Fibroblast of peridontal ligament (primary cell): Measurements from ENCODE around the gene DTWD2.
"Not testable (repeated sequence)": the region's sequence is repeated elsewhere in the genome, so short reads cannot be mapped to it uniquely, and the experiment has no call there.

Experiments used
- DNase-seq: peaks from one replicate; pipeline ENCODE4 v3.0.0-alpha.2; 2010; ENCODE audit errors: extremely low read depth

DTWD2 gene

GRCh38 chr5:118952306-118952705 is 36.0 kb downstream of the DTWD2 start:
- DNase-seq = not testable (repeated sequence)

DNA sequence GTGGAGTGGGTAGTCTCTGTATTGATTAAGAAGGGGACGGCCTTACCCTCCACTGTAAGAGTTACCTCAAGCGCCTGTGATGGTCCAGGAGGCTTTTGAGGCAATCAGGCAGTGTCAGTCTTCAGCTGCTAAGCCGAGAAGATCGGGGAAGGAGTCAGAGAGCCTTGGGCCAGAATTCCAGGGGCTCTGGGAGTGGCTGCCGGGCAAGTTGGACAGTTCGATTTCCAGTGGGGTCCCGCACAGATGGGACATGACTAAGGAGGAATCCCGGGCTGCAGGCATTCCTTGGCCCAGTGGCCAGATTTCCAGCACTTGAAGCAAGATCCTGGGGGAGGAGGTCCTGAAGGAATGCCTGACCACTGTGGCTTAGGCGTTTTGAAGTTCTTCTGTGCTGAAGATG is 38.0 kb downstream of the DTWD2 start:
- DNase-seq = not testable (repeated sequence)

DNA sequence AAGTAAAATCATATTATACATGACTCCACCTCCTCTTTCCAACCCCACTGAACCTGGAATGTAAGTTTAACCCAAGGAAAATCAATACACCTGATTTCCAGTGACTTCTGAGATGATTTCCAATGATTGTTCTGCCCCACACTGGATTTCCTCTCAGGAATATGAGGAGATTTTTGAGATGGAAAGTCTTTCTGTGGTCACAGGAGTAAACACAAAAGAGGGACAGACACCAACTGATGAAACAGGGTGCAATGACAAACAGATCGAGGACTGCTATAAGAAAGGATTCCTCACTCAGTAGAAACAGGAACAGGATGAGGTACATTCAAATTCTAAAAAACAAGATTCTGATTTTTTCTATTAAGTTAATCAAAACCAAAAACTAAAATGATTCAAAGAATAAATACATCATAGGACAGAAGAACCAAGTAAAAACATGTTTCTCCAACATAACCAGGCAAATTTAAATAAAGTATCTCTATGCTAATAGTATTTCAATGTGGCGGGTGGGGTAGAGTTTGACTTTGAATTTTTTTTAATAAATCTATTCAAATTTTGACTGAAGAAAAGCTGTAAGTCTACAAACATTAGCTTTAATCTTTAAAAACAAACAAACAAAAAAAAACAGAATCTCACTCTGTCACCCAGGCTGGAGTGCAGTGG is 42.1 kb downstream of the DTWD2 start:
- DNase-seq = no peak

GRCh38 chr5:118937393-118938061 is 50.8 kb downstream of the DTWD2 start:
- no peak for DNase-seq

GRCh38 chr5:118933703-118934102 is 54.6 kb downstream of the DTWD2 start:
- DNase-seq = no peak

DNA sequence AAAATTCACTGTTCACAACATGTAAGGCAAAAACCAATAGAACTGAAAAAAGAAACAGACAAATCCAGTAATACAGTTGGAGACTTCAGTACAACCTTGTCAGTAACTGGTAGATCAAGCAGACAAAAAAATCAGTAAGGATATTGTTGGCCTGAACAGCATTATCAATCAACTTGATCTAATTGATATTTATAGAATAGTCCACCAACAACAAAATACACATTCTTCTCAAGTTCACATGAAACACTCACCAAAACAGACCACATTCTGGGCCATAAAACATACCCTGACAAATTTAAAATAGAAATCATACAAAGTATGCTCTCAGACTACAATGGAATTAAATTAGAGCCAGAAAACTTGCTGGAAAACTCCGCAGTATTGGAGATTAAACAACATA is 56.8 kb downstream of the DTWD2 start:
- no peak for DNase-seq

- no peak for DNase-seq
Observed at GRCh38 chr5:118924006-118924389, 64.3 kb downstream of the DTWD2 start.

DNA sequence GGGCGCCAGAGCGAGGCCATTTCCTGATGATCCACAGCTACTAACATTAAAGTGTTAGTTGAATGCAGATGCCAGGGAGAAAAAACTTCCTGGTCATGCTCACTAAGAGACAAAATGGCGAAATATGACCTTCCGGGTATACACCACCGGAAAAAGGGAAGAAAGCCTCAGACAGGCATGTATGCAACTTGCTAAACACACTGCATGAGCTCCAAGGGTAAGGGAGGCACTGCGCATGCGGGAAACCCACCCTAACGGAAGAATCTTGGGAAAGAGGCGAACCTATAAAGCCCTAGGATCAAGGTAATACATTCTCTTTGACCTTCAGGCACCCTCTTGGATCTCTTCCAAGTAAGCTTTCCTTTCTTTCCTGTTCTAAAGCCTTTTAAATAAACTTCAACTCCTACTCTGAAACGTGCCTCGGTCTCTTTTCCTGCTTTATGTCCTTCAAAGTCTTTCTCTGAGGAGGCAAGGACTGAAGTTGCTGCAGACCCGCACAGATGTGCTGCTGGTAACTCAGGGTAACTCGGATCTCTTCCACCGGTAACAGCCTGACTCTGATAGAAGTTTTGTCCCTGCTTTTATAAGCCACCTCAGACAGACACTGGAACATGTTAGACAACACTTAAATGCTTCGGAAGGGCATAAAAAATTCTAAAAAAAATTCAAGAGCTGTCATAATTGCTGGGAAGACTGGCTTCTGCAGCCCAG is 64.9 kb downstream of the DTWD2 start:
- no peak for DNase-seq

- DNase-seq = peak; percentile 23
Observed at GRCh38 chr5:118921866-118922265, 66.5 kb downstream of the DTWD2 start.

GRCh38 chr5:118919016-118919415 is 69.3 kb downstream of the DTWD2 start:
- DNase-seq = peak; percentile 73

DNA sequence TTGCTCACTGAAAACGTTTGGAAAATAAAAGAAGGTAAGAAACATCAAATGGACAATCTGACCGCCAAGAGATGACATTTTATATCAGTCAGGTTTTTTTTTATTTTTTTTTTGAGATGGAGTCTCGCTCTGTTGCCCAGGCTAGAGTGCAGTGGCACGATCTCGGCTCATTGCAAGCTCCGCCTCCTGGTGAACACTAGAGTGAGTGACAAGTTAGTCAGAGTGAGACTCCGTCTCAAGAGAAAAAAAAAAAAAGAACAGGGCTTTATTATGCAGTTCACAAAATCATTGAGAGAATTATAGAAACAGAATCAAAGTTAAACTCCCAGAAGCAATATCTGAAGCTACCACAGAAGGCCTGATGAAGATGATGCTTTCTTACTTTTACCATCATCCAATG is 70.1 kb downstream of the DTWD2 start:
- no peak for DNase-seq

DNA sequence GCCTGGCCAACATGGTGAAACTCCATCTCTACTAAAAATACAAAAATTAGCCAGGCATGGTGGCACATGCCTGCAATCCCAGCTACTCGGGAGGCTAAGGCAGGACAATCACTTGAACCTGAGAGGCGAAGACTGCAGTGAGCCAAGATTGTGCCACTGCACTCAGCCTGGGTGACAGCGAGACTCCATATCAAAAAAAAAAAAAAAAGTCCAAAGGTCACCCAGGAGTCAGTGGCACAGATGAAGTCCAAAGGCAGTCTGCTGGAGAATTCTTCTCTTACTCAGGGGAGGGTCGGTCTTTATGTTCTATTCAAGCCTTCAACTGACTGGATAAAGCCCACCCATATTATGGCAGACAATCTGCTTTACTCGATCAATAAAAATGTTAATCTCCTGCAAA is 80.8 kb downstream of the DTWD2 start:
- DNase-seq = not testable (repeated sequence)

DNA sequence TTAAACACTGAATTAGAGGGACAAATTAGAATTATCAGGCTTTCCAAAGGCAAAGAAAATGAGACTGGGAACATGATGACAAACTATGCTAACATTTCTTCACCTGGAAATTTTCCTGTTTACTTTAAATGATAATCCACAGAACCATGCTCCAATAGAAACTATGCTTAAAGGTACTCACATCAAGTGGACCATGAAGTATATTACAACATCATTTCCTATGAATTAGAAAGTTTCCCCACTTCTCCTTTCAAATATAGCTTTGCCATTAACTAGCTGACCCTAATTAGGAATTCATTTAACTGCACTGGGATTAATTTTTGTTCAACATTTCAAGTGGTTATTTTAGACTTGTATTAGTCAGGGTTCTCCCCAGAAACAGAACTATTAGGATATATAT is 81.4 kb downstream of the DTWD2 start:
- DNase-seq = no peak

DNA sequence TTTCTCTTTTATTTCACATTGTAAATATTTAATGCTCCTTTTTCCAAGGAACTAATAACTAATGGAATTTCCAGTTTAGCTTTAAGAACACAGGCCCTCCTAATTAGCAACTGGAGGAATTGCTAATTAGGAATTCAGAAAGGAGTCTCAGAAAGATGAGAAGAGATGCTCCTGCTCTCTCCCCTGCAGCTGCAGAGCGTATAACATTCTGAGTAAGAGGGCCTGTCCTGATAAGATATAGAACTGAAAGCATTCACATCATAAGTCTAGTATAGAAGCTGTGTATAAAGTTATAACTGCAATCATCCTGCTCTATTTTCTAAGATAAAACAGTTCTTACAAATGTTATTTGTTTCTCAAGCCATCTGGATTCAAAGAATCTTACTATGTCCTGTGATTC is 83.2 kb downstream of the DTWD2 start:
- DNase-seq = no peak

DNA sequence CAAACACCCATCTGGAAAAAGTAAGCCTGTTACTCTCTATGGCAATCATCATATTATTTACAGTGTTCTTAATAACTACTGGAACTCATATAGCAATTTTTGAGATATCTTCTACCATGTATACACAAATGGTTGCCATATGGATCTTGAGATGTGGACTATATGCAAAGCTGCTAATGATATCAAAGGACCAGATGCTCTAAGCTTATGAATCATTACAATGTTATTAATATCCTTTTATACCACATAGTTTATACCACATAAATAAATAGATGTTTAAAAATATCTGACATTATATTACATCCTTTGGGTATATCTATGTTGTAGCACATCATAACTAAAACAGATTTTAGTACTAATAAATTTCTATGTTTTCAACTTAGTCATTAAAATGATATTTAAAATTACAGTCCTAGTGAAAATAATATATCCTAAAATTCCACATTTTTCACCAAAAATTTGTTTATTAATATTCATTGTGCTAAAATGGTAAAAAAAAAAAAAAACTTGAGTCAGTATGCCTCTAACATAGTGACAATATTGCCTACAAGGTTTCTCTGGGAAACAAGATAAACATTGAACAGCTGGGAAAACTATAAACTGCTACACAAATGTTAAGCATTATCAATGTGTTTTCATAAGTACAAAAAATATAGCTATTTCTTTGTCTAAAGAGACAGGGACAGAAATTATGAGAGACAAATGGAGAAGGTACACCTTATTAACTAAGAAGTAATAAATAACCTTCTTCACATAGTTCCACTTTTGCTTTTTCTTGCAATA is 85.5 kb downstream of the DTWD2 start:
- DNase-seq = no peak

DNA sequence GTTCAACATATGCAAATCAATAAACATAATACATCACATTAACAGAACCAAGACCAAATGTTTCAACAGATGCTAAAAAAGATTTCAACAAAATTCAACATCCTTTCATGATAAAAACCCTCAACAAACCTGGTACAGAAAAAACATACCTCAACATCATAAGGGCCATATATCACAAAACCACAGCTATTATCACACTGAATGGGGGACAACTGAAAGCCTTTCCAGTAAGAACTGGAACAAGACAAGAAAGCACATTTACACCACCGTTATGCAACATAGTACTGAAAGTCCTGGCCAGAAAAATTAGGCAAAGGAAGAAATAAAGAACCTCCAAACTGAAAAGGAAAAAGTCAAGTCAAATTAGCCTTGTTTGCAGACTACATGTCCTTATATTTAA is 93.6 kb downstream of the DTWD2 start:
- no peak for DNase-seq

DNA sequence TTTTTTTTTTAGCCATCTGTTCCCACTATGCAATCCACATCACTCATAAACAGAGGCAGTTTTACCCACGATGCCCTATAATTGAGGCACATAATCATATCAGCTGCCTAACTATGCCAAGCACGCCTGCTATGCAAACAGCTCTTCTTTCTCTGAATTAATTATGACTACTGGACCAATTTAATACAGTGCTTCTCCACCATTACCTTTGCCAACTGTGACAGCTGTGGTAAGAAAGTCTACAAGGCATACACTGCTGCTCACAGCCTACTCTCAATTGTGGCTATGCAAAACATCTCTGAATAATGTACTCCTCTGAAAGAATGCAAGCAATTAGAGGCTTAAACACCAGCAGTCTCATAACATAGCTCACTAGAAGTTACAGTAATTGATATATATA is 97.1 kb downstream of the DTWD2 start:
- DNase-seq = peak; percentile 1

GRCh38 chr5:118889165-118889564 is 99.2 kb downstream of the DTWD2 start:
- DNase-seq = no peak

GRCh38 chr5:118888556-118888955 is 99.8 kb downstream of the DTWD2 start:
- DNase-seq = no peak

DNA sequence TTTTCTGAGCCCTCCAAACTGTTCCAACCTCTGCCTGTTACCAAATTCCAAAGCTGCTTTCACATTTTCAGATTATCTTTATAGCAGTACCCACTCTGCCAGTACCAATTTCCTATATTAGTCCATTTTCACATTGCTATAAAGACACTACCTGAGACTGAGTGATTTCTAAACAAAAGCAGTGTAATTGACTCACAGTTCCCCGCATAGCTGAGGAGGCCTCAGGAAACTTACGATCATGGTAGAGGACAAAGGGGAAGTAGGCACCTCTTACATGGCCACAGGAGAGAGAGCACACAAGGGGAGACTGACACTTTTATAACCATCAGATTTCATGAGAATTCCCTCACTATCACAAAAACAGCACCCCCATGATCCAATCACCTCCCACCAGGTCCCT is 105.0 kb downstream of the DTWD2 start:
- no peak for DNase-seq

DNA sequence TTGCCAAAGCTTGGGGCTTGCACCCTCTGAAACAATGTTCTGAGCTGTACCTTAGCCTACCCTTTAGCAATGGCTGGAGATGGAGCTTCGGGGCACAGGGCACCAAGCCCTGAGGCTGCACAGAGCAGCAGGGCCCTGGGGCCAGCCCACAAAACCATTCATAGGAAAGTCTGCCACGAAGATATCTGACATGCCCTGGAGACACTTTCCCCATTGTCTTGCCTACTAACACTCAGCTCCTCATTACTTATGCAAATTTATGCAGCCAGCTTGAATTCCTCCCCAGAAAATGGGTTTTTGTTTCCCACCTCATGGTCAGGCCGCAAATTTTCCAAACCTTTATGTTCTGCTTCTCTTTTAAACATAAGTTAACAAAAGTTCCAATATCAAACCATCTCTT is 105.7 kb downstream of the DTWD2 start:
- DNase-seq = no peak

DNA sequence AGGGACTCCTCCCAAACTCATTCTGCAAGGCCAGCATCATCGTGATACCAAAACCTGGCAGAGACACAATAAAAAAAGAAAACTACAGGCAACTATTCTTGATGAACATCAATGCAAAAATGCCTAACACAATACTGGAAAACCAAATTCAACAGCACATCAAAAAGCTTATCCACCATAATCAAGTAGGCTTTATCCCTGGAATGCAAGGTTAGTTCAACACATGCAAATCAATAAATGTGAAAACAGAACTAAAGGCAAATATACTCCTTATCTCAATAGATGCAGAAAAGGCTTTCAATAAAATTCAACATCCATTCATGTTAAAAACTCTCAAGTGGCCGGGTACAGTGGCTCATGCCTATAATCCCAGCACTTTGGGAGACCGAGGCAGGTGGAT is 111.5 kb downstream of the DTWD2 start:
- not testable (repeated sequence) for DNase-seq
